K562 (cell line): Measurements from ENCODE around the gene FKRP. TPM values are rescaled to one million over a fixed set of nuclear protein-coding genes. Genes with fewer than 3 reads are reported as not detected.

Experiments
- ATF1 ChIP-seq, 2 experiments: fragments of 450-650 bp in 1 of 2; IDR thresholded peaks; 2 replicates each; pipeline ENCODE4 v1.6.1; 2016; ENCODE audit warnings: missing compliant biosample characterization in 1 of 2, missing genetic modification characterization in 1 of 2
- ESRRA ChIP-seq: fragments of 450-650 bp; IDR thresholded peaks from 2 replicates; pipeline ENCODE4 v1.6.1; 2014; ENCODE audit warnings: low read depth, mild to moderate bottlenecking, moderate library complexity, borderline replicate concordance
- GABPB1 ChIP-seq: sonication (generic); formaldehyde crosslinking; IDR thresholded peaks from 2 replicates; pipeline ENCODE4 v1.8.0; 2022; ENCODE audit warnings: mild to moderate bottlenecking, missing genetic modification reagents
- GABPB2 ChIP-seq: fragments of 250-450 bp; sonication (Bioruptor Pico); conservative IDR thresholded peaks from 2 replicates; pipeline ENCODE4 v1.5.1; 2021; ENCODE audit warnings: mild to moderate bottlenecking
- HDAC6 ChIP-seq: IDR thresholded peaks from 2 replicates; pipeline ENCODE4 v1.6.1; 2012; ENCODE audit warnings: low read depth, mild to moderate bottlenecking, control low read depth, inconsistent platforms, low read length, moderate library complexity
- NCOR1 ChIP-seq: fragments of 450-650 bp; IDR thresholded peaks from 2 replicates; pipeline ENCODE4 v1.6.1; 2016; ENCODE audit warnings: mild to moderate bottlenecking, moderate library complexity
- NR2C2 ChIP-seq, 2 experiments: fragments of 200-800 bp in 1 of 2; sonication (Bioruptor generic) in 1 of 2; sonication (generic) in 1 of 2; formaldehyde crosslinking in 1 of 2; IDR thresholded peaks; 2 replicates each; pipeline versions ENCODE4 v1.6.1 to v1.8.0; 2016 to 2022; ENCODE audit warnings: mild to moderate bottlenecking in 1 of 2, missing compliant biosample characterization in 1 of 2, missing genetic modification characterization in 1 of 2, missing genetic modification reagents in 1 of 2
- OTX1 ChIP-seq: fragments of 450-650 bp; formaldehyde crosslinking; IDR thresholded peaks from 2 replicates; pipeline ENCODE4 v1.4.0; 2022; ENCODE audit warnings: mild to moderate bottlenecking
- SRSF9 ChIP-seq: fragments of 200-400 bp; formaldehyde crosslinking; IDR thresholded peaks from 2 replicates; pipeline ENCODE4 v1.6.1; 2017; ENCODE audit warnings: low read depth, low read length, borderline replicate concordance
- TAF1 ChIP-seq: IDR thresholded peaks from 2 replicates; pipeline ENCODE4 v1.6.1; 2011; ENCODE audit warnings: mild to moderate bottlenecking, low read length, moderate library complexity; ENCODE audit not compliant: insufficient read depth, control insufficient read depth, severe bottlenecking; ENCODE audit errors: extremely low read depth
- TRIM24 ChIP-seq, 2 experiments: fragments of 450-650 bp; IDR thresholded peaks; 2 replicates each; pipeline ENCODE4 v1.6.1; 2016
- XRCC3 ChIP-seq: fragments of 450-650 bp; IDR thresholded peaks from 2 replicates; pipeline ENCODE4 v1.6.1; 2017; ENCODE audit warnings: mild to moderate bottlenecking, moderate library complexity
- ZNF212 ChIP-seq: fragments of 450-650 bp; formaldehyde crosslinking; IDR thresholded peaks from 2 replicates; pipeline ENCODE4 v1.4.0; 2020; ENCODE audit warnings: mild to moderate bottlenecking
- ZNF224 ChIP-seq: sonication (generic); formaldehyde crosslinking; IDR thresholded peaks from 2 replicates; pipeline ENCODE4 v1.8.0; 2022; ENCODE audit warnings: mild to moderate bottlenecking, missing genetic modification reagents
- ZNF311 ChIP-seq: fragments of 250-450 bp; sonication (Bioruptor Pico); IDR thresholded peaks from 2 replicates; pipeline ENCODE4 v1.4.0; 2020; ENCODE audit warnings: mild to moderate bottlenecking, moderate library complexity
- ZNF551 ChIP-seq: fragments of 250-450 bp; sonication (Bioruptor Pico); IDR thresholded peaks from 2 replicates; pipeline ENCODE4 v1.5.0; 2021; ENCODE audit warnings: mild to moderate bottlenecking, moderate library complexity
- ZNF561 ChIP-seq: fragments of 450-650 bp; formaldehyde crosslinking; conservative IDR thresholded peaks from 2 replicates; pipeline ENCODE4 v1.4.0; 2020; ENCODE audit warnings: mild to moderate bottlenecking, moderate library complexity
- polyA plus RNA-seq, 8 experiments: library from polyadenylated mRNA; depleted of rRNA in 4 of 8; stranded (reverse) in 5 of 8; unstranded in 3 of 8; fragments of >200 nt; fragmentation: Nextera tagmentation in 2 of 8; fragmentation: Illumina TruSeq in 1 of 8; extraction: Ambion mirVana in 2 of 8; extraction: Trizol in 1 of 8; gene quantifications; 2 replicates each; pipeline versions ENCODE4 v1.2.1 to v1.2.3, GENCODE V29; 2011 to 2014; ENCODE audit warnings: inconsistent platforms in 1 of 8, missing spikeins in 1 of 8
- total RNA-seq, 7 experiments: library from RNA; depleted of rRNA in 6 of 7; stranded (reverse); fragments of >200 nt in 6 of 7; fragmentation: Illumina TruSeq in 2 of 7; extraction: Trizol in 2 of 7; gene quantifications; 2 replicates each; pipeline versions ENCODE4 v1.2.1 to v1.2.3, GENCODE V29; 2011 to 2021; ENCODE audit warnings: low replicate concordance in 1 of 7
- TF ChIP-seq, protein P1 (sequence below): sonication (generic); formaldehyde crosslinking; IDR thresholded peaks from 2 replicates; pipeline ENCODE4 v1.5.0; 2020; ENCODE audit warnings: missing genetic modification reagents
- TF ChIP-seq, protein P2 (sequence below): sonication (generic); formaldehyde crosslinking; IDR thresholded peaks from 2 replicates; pipeline ENCODE4 v1.8.0; 2023; ENCODE audit warnings: mild to moderate bottlenecking, missing genetic modification reagents
- TF ChIP-seq, protein P3 (sequence below): fragments of 450-650 bp; conservative IDR thresholded peaks from 2 replicates; pipeline ENCODE4 v1.6.1; 2016; ENCODE audit warnings: missing genetic modification characterization, low read depth, mild to moderate bottlenecking, control low read depth, missing compliant biosample characterization
- TF ChIP-seq, protein P4 (sequence below): fragments of 450-650 bp; formaldehyde crosslinking; IDR thresholded peaks from 2 replicates; pipeline ENCODE4 v1.4.0; 2020; ENCODE audit warnings: mild to moderate bottlenecking, moderate library complexity

The FKRP gene
- total and polyA plus RNA-seq, 9 of the 15 experiments (the other 6 are each of a cell fraction or from before 2014, with no cell fraction given) = 0.68 to 16.1 (median 6.5) TPM

DNA sequence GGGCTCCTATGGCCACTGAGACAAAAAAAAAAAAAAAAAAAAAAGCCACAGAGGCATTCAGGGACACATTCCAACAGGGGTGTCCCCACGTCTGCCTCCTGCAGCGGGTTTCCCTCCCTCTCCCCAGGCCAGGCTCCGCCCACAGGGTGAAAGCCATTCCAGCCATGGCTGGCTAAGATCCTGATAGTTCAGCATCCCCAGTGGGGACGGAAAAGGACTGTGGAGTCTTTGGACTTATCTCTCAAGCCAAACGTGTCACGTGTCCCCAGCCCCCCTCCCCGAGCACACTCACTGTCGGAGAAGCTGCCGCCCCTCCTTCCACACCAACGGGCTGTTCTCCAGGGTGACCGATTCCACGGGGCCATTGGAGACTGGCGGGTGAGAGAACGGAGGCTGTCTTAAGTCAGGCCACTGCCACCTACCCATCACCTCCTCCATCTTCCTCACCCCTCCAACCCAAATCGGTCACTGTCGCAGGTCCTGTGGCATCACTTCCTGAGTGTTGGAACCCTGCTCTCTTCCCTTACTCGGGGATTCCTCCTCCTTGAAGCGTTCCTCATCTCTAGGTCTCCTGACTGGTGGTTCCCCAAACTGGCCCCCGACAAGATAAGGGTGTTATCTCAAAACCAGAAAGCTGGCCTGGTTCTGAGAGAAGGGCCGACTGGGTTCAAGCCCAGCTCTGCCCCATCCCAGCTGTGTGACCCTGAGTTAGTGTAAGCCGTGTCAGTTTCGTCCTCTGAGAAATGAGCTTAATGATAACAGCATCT lies 9.1 kb upstream of the FKRP start (continued):
- TF ChIP-seq, protein P1, sequence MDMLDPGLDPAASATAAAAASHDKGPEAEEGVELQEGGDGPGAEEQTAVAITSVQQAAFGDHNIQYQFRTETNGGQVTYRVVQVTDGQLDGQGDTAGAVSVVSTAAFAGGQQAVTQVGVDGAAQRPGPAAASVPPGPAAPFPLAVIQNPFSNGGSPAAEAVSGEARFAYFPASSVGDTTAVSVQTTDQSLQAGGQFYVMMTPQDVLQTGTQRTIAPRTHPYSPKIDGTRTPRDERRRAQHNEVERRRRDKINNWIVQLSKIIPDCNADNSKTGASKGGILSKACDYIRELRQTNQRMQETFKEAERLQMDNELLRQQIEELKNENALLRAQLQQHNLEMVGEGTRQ = peak; percentile 92
- TF ChIP-seq HDAC6 (no peak), NR2C2 (CRISPR knock-in tag; IDR thresholded peaks at IDR 0.05) (no peak), NR2C2 (tag; IDR thresholded peaks at IDR 0.05) (0 out of 2 replicates have a peak, but pooled peaks have one; percentile 32), TAF1 (no peak), ZNF224 (no peak), XRCC3 (no peak), ZNF561 (no peak), NCOR1 (peak; percentile 20; the same call in 1 of the 2 replicates), OTX1 (0 out of 2 replicates have a peak, but pooled peaks have one; percentile 12), GABPB1 (CRISPR knock-in tag) (no peak), ZNF311 (CRISPR knock-in tag) (no peak), SRSF9 (no peak), ZNF212 (CRISPR knock-in tag) (no peak), TRIM24 (IDR thresholded peaks at IDR 0.05) (no peak), ESRRA (peak; percentile 41; the same call in 1 of the 2 replicates), ZNF551 (CRISPR knock-in tag) (no peak), ATF1 (CRISPR knock-in tag; IDR thresholded peaks at IDR 0.05) (no peak), ATF1 (tag; IDR thresholded peaks at IDR 0.05) (peak; percentile 67), GABPB2 (CRISPR knock-in tag) (no peak)
- TF ChIP-seq, protein P2, sequence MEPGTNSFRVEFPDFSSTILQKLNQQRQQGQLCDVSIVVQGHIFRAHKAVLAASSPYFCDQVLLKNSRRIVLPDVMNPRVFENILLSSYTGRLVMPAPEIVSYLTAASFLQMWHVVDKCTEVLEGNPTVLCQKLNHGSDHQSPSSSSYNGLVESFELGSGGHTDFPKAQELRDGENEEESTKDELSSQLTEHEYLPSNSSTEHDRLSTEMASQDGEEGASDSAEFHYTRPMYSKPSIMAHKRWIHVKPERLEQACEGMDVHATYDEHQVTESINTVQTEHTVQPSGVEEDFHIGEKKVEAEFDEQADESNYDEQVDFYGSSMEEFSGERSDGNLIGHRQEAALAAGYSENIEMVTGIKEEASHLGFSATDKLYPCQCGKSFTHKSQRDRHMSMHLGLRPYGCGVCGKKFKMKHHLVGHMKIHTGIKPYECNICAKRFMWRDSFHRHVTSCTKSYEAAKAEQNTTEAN = no peak
- TF ChIP-seq, protein P3, sequence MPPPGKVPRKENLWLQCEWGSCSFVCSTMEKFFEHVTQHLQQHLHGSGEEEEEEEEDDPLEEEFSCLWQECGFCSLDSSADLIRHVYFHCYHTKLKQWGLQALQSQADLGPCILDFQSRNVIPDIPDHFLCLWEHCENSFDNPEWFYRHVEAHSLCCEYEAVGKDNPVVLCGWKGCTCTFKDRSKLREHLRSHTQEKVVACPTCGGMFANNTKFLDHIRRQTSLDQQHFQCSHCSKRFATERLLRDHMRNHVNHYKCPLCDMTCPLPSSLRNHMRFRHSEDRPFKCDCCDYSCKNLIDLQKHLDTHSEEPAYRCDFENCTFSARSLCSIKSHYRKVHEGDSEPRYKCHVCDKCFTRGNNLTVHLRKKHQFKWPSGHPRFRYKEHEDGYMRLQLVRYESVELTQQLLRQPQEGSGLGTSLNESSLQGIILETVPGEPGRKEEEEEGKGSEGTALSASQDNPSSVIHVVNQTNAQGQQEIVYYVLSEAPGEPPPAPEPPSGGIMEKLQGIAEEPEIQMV (tag) = no peak
- TF ChIP-seq, protein P4, sequence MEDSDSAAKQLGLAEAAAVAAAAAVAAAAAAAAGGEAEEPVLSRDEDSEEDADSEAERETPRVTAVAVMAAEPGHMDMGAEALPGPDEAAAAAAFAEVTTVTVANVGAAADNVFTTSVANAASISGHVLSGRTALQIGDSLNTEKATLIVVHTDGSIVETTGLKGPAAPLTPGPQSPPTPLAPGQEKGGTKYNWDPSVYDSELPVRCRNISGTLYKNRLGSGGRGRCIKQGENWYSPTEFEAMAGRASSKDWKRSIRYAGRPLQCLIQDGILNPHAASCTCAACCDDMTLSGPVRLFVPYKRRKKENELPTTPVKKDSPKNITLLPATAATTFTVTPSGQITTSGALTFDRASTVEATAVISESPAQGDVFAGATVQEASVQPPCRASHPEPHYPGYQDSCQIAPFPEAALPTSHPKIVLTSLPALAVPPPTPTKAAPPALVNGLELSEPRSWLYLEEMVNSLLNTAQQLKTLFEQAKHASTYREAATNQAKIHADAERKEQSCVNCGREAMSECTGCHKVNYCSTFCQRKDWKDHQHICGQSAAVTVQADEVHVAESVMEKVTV (CRISPR knock-in tag) = no peak
